T-helper 2 cell (primary cell): Measurements from ENCODE around the gene ABLIM2.

Experiments used
- DNase-seq, 5 experiments: peaks; one replicate each; pipeline versions ENCODE4 v3.0.0 to v3.0.0-alpha.2; 2012 to 2022

Gene ABLIM2

GRCh38 chr4:8192748-8193738 is 34.4 kb upstream of the ABLIM2 start:
- peak in 1 of 5 experiments; percentile 40 for DNase-seq

- DNase-seq, result no peak
Observed at GRCh38 chr4:8191136-8191747, 32.6 kb upstream of the ABLIM2 start.

- no peak for DNase-seq
Observed at GRCh38 chr4:8189551-8190466, 31.2 kb upstream of the ABLIM2 start.

GRCh38 chr4:8188743-8189550 is 30.3 kb upstream of the ABLIM2 start:
- no peak for DNase-seq

GRCh38 chr4:8188085-8188484 is 29.5 kb upstream of the ABLIM2 start:
- no peak for DNase-seq

GRCh38 chr4:8185930-8186329 is 27.3 kb upstream of the ABLIM2 start:
- no peak for DNase-seq

- no peak for DNase-seq
Observed at GRCh38 chr4:8185295-8185694, 26.7 kb upstream of the ABLIM2 start.

GRCh38 chr4:8184061-8184460 is 25.4 kb upstream of the ABLIM2 start:
- no peak for DNase-seq

- DNase-seq, result no peak
Observed at GRCh38 chr4:8182858-8183725, 24.5 kb upstream of the ABLIM2 start.

GRCh38 chr4:8182294-8182693 is 23.7 kb upstream of the ABLIM2 start:
- DNase-seq, result no peak

- DNase-seq, result no peak
Observed at GRCh38 chr4:8181844-8182243, 23.2 kb upstream of the ABLIM2 start.

GRCh38 chr4:8181119-8181518 is 22.5 kb upstream of the ABLIM2 start:
- no peak for DNase-seq

GRCh38 chr4:8180310-8181093 is 21.9 kb upstream of the ABLIM2 start:
- no peak for DNase-seq

GRCh38 chr4:8179771-8180170 is 21.2 kb upstream of the ABLIM2 start:
- DNase-seq, result no peak

GRCh38 chr4:8179074-8179473 is 20.5 kb upstream of the ABLIM2 start:
- no peak for DNase-seq

- no peak for DNase-seq
Observed at GRCh38 chr4:8177956-8178355, 19.3 kb upstream of the ABLIM2 start.

GRCh38 chr4:8177552-8177951 is 18.9 kb upstream of the ABLIM2 start:
- no peak for DNase-seq

GRCh38 chr4:8176547-8177399 is 18.2 kb upstream of the ABLIM2 start:
- DNase-seq, result peak in 2 of 5 experiments; percentile 28 to 52

GRCh38 chr4:8175686-8176085 is 17.1 kb upstream of the ABLIM2 start:
- DNase-seq, result no peak
